ENCODE results near the gene ZBTB20.

Gene ZBTB20

GRCh38 chr3:114725966-114726365 is 421.1 kb downstream of the ZBTB20 start:
- no peak overlapping the region for H3K4me3 ChIP-seq (ENCODE audit: low read depth, low read length)

GRCh38 chr3:114722530-114722929 is 424.6 kb downstream of the ZBTB20 start:
- H3K4me3 ChIP-seq (ENCODE audit: low read depth, low read length) = no peak overlapping the region

- H3K4me3 ChIP-seq (ENCODE audit: low read depth, low read length) = no peak overlapping the region
Measured at GRCh38 chr3:114721864-114722263, 425.2 kb downstream of the ZBTB20 start.

- H3K4me3 ChIP-seq (ENCODE audit: low read depth, low read length) = no peak overlapping the region
Measured at GRCh38 chr3:114721209-114721608, 425.9 kb downstream of the ZBTB20 start.

GRCh38 chr3:114718898-114719210 is 428.2 kb downstream of the ZBTB20 start:
- no peak overlapping the region for H3K4me3 ChIP-seq (ENCODE audit: low read depth, low read length)

- no peak overlapping the region for H3K4me3 ChIP-seq (ENCODE audit: low read depth, low read length)
Measured at GRCh38 chr3:114718071-114718897, 428.8 kb downstream of the ZBTB20 start.

GRCh38 chr3:114716916-114717315 is 430.2 kb downstream of the ZBTB20 start:
- no peak overlapping the region for H3K4me3 ChIP-seq (ENCODE audit: low read depth, low read length)

GRCh38 chr3:114716126-114716525 is 431.0 kb downstream of the ZBTB20 start:
- no peak overlapping the region for H3K4me3 ChIP-seq (ENCODE audit: low read depth, low read length)

- H3K4me3 ChIP-seq (ENCODE audit: low read depth, low read length) = no peak overlapping the region
Measured at GRCh38 chr3:114714957-114715460, 432.1 kb downstream of the ZBTB20 start.

GRCh38 chr3:114714237-114714636 is 432.9 kb downstream of the ZBTB20 start:
- H3K4me3 ChIP-seq (ENCODE audit: low read depth, low read length) = no peak overlapping the region

GRCh38 chr3:114712728-114713492 is 434.2 kb downstream of the ZBTB20 start:
- H3K4me3 ChIP-seq (ENCODE audit: low read depth, low read length) = no peak overlapping the region

GRCh38 chr3:114711321-114711886 is 435.7 kb downstream of the ZBTB20 start:
- no peak overlapping the region for H3K4me3 ChIP-seq (ENCODE audit: low read depth, low read length)

- H3K4me3 ChIP-seq (ENCODE audit: low read depth, low read length) = no peak overlapping the region
Measured at GRCh38 chr3:114709102-114709501, 438.0 kb downstream of the ZBTB20 start.

- H3K4me3 ChIP-seq (ENCODE audit: low read depth, low read length) = no peak overlapping the region
Measured at GRCh38 chr3:114707252-114707860, 439.7 kb downstream of the ZBTB20 start.

- no peak overlapping the region for H3K4me3 ChIP-seq (ENCODE audit: low read depth, low read length)
Measured at GRCh38 chr3:114706591-114707232, 440.4 kb downstream of the ZBTB20 start.

GRCh38 chr3:114700637-114701234 is 446.4 kb downstream of the ZBTB20 start:
- no peak overlapping the region for H3K4me3 ChIP-seq (ENCODE audit: low read depth, low read length)

- no peak overlapping the region for H3K4me3 ChIP-seq (ENCODE audit: low read depth, low read length)
Measured at GRCh38 chr3:114698146-114699105, 448.7 kb downstream of the ZBTB20 start.

- H3K4me3 ChIP-seq (ENCODE audit: low read depth, low read length) = no peak overlapping the region
Measured at GRCh38 chr3:114697401-114697800, 449.7 kb downstream of the ZBTB20 start.

- no peak overlapping the region for H3K4me3 ChIP-seq (ENCODE audit: low read depth, low read length)
Measured at GRCh38 chr3:114694251-114694650, 452.8 kb downstream of the ZBTB20 start.
